ENCODE results near the gene ARHGAP42.

GRCh38 chr11:100777736-100778135 is 90.6 kb downstream of the ARHGAP42 start:
- TF ChIP-seq POLR2A (IDR thresholded peaks at IDR 0.05; ENCODE audit: low read depth, low read length): no peak
- no peak for TF ChIP-seq TAF1 (IDR thresholded peaks at IDR 0.05; ENCODE audit: low read depth, low read length)
